Eye (tissue), 1 donor: ENCODE results near the gene KRTAP5-2.
"Not testable (repeated sequence)": the region's sequence is repeated elsewhere in the genome, so short reads cannot be mapped to it uniquely, and the experiment has no call there.

Experiments used
- DNase-seq: peaks from one replicate; pipeline ENCODE4 v3.0.0-alpha.2; 2015

The KRTAP5-2 gene

DNA sequence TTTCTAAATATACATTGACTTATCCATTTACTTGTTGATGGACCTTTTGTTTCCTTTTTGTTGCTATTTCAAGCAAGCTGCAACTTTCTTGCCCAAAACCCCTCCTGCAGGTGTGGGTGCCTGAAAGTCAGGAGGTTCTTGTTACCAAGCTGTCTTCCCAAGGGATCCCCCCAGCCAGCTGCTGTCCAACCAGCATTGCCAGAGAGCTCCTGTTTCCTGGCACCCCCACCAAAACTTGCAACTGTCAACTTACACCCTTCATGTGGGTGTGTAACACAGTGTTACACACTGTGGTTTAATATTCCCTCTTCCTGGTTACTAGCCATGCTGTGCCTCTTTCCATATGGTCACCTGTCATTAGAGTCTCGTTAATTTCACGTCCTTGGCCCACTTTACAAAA lies 11.4 kb downstream of the KRTAP5-2 start:
- no peak for DNase-seq

DNA sequence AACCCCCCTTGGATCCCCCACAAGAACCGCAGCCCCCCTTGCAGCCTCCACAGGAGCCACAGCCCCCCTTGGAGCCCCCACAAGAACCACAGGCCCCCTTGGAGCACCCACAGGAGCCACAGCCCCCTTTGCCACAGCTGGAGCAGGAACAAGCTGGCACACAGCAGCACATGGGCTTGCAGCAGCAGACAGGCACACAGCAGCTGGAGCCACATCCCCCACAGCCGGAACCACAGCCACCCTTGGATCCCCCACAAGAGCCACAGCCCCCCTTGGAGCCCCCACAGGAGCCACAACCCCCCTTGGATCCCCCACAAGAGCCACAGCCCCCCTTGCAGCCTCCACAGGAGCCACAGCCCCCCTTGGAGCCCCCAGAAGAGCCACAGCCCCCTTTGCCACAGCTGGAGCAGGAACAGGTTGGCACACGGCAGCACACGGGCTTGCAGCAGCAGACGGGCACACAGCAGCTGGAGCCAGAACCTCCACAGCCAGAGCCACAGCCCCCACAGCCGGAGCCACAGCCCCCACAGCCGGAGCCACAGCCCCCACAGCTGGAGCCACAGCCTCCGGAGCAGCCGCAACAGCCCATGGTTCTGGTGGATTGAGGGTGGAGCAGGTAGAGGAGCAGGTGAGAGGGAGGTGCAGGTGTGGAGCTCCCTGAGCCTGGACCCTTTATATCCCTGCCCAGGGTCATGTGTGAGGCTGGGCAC lies 13.3 kb downstream of the KRTAP5-2 start, which contains the start of gene KRTAP5-1:
TSS of gene KRTAP5-1 (minus strand) at position 623 of the 710 bp plus-strand sequence. CDS start at position 589, 34 bp downstream.
- DNase-seq, result not testable (repeated sequence)

GRCh38 chr11:1582909-1583308 lies 15.2 kb downstream of the KRTAP5-2 start:
- DNase-seq, result not testable (repeated sequence)

- DNase-seq, result no peak
Measured at GRCh38 chr11:1581976-1582375, 16.1 kb downstream of the KRTAP5-2 start.

GRCh38 chr11:1576825-1577224 lies 21.3 kb downstream of the KRTAP5-2 start:
- no peak for DNase-seq

- DNase-seq, result not testable (repeated sequence)
Measured at GRCh38 chr11:1575756-1576155, 22.3 kb downstream of the KRTAP5-2 start.

DNA sequence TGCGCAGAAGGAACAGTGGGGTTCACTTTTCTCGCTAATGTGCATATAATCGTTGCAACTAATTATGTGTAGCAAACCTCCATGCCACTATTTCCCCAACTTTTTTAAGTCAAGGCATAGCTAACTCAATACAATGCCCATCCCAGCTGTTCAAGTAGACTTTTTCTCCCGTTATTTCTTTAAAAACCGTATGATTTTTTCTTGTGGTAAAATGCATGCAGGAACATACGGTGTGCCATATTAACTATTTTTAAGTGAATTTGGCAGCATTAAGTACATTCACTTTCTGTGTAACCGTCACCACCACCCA lies 23.2 kb downstream of the KRTAP5-2 start:
- no peak for DNase-seq

DNA sequence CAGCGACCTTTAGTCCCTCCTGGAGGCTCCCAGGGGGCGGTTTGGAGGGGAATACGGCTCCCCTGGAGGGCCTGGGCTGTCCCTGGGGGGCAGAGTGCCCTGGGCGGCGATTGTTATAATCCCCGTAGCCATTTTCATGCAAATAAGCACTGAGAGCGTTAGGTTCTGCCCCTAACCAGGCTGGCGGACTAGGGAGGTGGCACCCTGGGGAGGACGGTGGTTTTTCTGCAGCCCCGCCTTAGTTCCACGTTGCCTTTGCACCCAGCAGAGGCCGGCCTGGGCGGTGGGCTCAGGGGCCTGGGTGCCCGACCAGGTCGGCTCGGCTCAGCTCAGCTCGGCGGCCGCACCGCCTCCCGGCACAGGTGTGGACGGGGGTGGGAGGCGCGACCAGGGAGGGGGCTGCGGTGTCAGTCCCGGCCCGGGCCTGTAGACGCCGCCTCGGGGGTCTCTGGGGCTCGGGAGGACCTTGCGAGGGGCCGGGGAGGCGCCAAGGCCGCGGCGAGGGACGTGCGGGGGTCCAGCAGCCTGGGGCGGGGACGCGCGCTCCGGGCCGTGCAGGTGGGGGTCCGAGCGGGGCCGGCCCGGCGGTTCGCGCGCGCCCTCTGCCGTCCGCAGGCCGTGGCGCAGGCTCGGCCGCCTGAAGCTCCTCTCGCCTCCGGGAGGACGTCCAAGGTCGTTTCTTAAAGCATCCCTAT lies 23.7 kb downstream of the KRTAP5-2 start:
- DNase-seq, result peak; percentile 81

DNA sequence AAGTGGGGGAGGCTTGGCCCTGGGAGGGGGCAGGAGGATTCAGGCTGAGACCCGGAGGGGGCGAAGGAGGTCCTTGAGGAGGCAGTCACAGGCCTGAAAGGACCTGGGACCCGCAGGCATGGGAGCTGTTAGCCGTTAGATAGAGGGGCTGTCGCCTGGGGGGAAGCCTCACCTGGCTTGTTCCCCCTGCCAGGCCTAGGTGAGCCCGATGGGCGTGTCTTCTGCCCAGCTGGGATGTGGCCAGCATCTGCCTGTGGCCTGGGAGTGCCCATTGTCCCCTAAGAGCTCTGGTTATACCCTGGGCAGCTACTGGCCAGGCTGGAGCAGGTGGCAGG lies 24.2 kb downstream of the KRTAP5-2 start:
- DNase-seq, result peak; percentile 75

GRCh38 chr11:1573077-1573902 lies 24.8 kb downstream of the KRTAP5-2 start:
- DNase-seq, result peak; percentile 63

- peak; percentile 93 for DNase-seq
Measured at GRCh38 chr11:1572197-1573076, 25.7 kb downstream of the KRTAP5-2 start, which contains the start of gene DUSP8. DUSP8 (minus strand) TSS chr11:1572271; CDS start chr11:1565826, 6,445 bp downstream.

DNA sequence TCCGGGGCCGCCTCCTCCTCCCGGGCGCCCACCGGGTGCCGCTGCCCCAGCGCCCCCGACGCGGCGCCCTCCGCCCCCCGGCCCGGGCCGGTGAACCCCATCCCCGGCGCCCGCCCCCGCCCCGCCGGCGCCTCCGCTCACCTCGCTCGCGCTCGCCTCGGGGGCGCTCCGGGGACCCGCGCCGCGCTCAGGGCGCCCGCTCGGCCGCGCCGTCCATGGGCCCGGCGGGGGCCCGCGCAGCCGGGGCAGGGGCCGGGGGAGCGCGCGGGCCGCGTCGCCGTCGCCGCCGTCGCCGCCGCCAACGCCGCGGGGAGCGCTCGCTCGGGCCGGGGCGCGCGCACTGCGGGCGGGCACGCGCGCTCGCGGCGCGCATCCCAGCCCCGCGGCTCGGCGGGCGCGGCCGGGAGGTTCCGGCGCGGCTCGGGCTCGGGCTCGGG lies 26.3 kb downstream of the KRTAP5-2 start:
- no peak for DNase-seq

- DNase-seq, result peak; percentile 82
Measured at GRCh38 chr11:1570896-1571759, 27.0 kb downstream of the KRTAP5-2 start.

- no peak for DNase-seq
Measured at GRCh38 chr11:1570531-1570895, 27.6 kb downstream of the KRTAP5-2 start.

DNA sequence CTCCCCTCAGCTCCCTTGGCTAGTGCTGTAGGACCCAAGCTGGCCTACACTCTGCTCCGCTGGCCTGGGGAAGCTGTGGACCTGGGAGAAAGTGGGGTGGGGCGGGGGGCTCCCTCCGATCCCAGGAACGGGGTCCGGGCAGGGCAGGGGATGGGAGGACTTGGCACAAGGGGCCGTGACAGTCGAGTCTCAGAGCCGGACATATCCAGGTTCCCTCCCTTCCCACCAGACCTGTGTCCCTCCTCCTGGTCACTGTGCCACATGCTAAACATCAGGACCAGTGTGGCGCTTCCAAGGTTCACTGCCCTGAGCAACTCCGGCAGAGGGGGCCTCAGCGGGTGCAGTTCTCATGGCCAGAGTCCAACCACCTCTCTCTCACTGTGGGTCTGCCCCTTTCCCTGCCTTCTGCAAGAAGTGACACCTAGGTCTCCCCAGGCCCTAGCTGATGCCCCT lies 28.1 kb downstream of the KRTAP5-2 start:
- no peak for DNase-seq

- no peak for DNase-seq
Measured at GRCh38 chr11:1569251-1569780, 28.8 kb downstream of the KRTAP5-2 start.

- peak; percentile 57 for DNase-seq
Measured at GRCh38 chr11:1568441-1568911, 29.6 kb downstream of the KRTAP5-2 start.

DNA sequence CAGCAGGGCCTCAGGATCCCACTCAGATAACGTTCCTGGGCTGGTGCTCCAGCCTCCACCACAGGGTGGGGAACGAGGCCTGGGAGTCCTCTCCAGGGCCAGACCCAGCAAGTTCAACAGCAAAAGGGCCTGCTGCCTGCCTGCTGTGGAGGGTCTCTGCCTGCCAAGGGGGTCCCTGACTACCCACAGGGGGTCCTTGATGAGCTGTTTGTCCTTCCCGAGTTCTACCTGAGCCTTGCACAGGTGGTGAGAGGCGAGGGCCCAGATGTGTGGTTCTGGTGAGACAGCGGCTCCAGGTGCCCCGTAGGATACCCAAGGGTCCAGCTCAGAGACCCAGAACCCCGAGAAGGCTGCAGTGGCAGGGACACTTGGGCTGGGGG lies 30.4 kb downstream of the KRTAP5-2 start:
- no peak for DNase-seq

- no peak for DNase-seq
Measured at GRCh38 chr11:1567052-1567720, 30.9 kb downstream of the KRTAP5-2 start.

DNA sequence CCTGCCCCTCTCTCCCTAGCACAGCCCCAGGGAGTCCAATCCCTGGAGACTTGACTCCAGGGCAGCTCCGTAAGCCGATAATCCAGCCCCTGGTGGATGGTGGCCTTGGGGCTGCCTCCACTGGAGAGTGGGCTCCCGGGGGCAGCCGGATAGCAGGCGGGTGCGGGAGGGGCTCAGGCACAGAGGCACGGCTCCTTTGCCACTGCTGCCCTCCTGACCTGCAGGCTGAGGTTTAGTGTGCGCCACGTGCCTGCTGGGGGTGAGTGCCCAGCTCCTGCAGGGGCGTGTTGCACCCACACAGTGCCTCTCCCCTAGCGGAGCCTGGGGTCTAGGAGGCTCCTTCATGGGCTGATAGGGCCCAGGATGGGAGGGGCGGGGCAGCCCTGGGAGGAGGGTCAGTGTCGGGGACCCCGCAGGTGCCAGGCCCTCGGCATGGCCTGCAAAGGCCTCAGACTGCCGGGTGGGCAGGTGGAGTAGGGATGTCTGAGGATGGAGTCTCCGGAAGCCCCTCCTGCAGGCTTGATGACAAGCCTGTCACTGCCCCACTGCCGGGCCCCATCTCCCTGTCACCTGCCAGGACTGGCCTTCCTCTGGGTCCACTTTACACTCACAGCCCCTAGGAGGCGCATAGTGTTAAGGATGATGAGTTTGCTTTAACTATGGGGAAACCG lies 31.6 kb downstream of the KRTAP5-2 start:
- DNase-seq, result no peak
